Keratinocyte (primary cell): ENCODE results near the gene LIN28B. TPM values are rescaled to one million over a fixed set of nuclear protein-coding genes. Genes with fewer than 3 reads are reported as not detected.

ENCODE experiments used
- DNase-seq: peaks from one replicate; pipeline ENCODE4 v3.0.0-alpha.2; 2011; ENCODE audit warnings: low read depth, missing footprints, low spot score
- FAIRE-seq: peaks from 2 replicates; lab custom pipeline; 2011; peaks lifted over from hg19 to GRCh38; lab: Jason Lieb, UNC
- H2AFZ ChIP-seq: 2 replicates; pipeline ENCODE4 v1.6.0; 2012; ENCODE audit warnings: low read length, control low read depth, inconsistent platforms; ENCODE audit not compliant: control insufficient read depth
- H3K27ac ChIP-seq: 2 replicates; pipeline ENCODE4 v1.5.1; 2011; ENCODE audit warnings: low read length; ENCODE audit not compliant: control insufficient read depth, insufficient read depth
- H3K27me3 ChIP-seq: 3 replicates; pipeline ENCODE4 v1.6.0; 2011; ENCODE audit warnings: low read length; ENCODE audit not compliant: control insufficient read depth, insufficient read depth; ENCODE audit errors: extremely low read depth
- H3K36me3 ChIP-seq, 2 experiments: 2 replicates in 1 of 2; 3 replicates in 1 of 2; pipeline ENCODE4 v1.5.1; 2011; ENCODE audit warnings: low read length in 2 of 2, mild to moderate bottlenecking in 1 of 2; ENCODE audit not compliant: control insufficient read depth in 2 of 2, insufficient read depth in 2 of 2; ENCODE audit errors: extremely low read depth in 1 of 2
- H3K4me1 ChIP-seq: 3 replicates; pipeline ENCODE4 v1.5.1; 2011; ENCODE audit warnings: low read length; ENCODE audit not compliant: control insufficient read depth, insufficient read depth; ENCODE audit errors: extremely low read depth
- H3K4me2 ChIP-seq: 3 replicates; pipeline ENCODE4 v1.6.0; 2011; ENCODE audit warnings: low read depth, low read length; ENCODE audit not compliant: control insufficient read depth, insufficient read depth; ENCODE audit errors: extremely low read depth
- H3K4me3 ChIP-seq, 3 experiments: fragments of 200-600 bp in 1 of 3; sonication (generic) in 1 of 3; 2 replicates in 2 of 3; 3 replicates in 1 of 3; pipeline ENCODE4 v1.5.1; 2011 to 2016; ENCODE audit warnings: low read length in 3 of 3, mild to moderate bottlenecking in 3 of 3, control low read depth in 2 of 3, inconsistent platforms in 1 of 3, low read depth in 1 of 3, mixed read lengths in 1 of 3, mixed run types in 1 of 3, moderate library complexity in 1 of 3; ENCODE audit not compliant: control insufficient read depth in 2 of 3, insufficient read depth in 2 of 3; ENCODE audit errors: extremely low read depth in 1 of 3
- H3K79me2 ChIP-seq: 2 replicates; pipeline ENCODE4 v1.6.0; 2012; ENCODE audit warnings: low read length; ENCODE audit not compliant: control insufficient read depth, insufficient read depth
- H3K9ac ChIP-seq: 3 replicates; pipeline ENCODE4 v1.6.0; 2011; ENCODE audit warnings: low read length; ENCODE audit not compliant: control insufficient read depth, insufficient read depth; ENCODE audit errors: extremely low read depth
- H3K9me1 ChIP-seq: 3 replicates; pipeline ENCODE4 v1.6.0; 2011; ENCODE audit warnings: low read length; ENCODE audit not compliant: control insufficient read depth, insufficient read depth; ENCODE audit errors: extremely low read depth
- H3K9me3 ChIP-seq: 2 replicates; pipeline ENCODE4 v1.5.1; 2012; ENCODE audit warnings: low read depth, low read length; ENCODE audit not compliant: control insufficient read depth
- H4K20me1 ChIP-seq: 3 replicates; pipeline ENCODE4 v1.6.0; 2011; ENCODE audit warnings: low read length; ENCODE audit not compliant: control insufficient read depth, insufficient read depth; ENCODE audit errors: extremely low read depth
- CTCF ChIP-seq, 3 experiments: IDR thresholded peaks in 1 of 3; conservative IDR thresholded peaks in 1 of 3; optimal IDR thresholded peaks in 1 of 3; 2 replicates in 2 of 3; 3 replicates in 1 of 3; pipeline versions ENCODE3 to v1.5.1; 2011; ENCODE audit warnings: low read length in 3 of 3, mild to moderate bottlenecking in 3 of 3, moderate library complexity in 2 of 3, control low read depth in 1 of 3, inconsistent platforms in 1 of 3; ENCODE audit not compliant: insufficient read depth in 2 of 3; ENCODE audit errors: extremely low read depth in 1 of 3
- EZH2 ChIP-seq: IDR thresholded peaks from one replicate; pipeline ENCODE4 v1.6.1; 2012; ENCODE audit warnings: inconsistent platforms, mild to moderate bottlenecking, low read length, moderate library complexity
- dilution Hi-C: fragments of 300-500 bp; cut with MboI; formaldehyde crosslinking; loops from one replicate; pipeline ENCODE4 v1.7.0; 2020; ENCODE audit warnings: low sequenced_read_pairs; ENCODE audit not compliant: extremely low pct_ligation_motif_present
- polyA plus RNA-seq, 5 experiments: library from polyadenylated mRNA; depleted of rRNA in 3 of 5; stranded (reverse) in 3 of 5; stranded (forward) in 1 of 5; unstranded in 1 of 5; fragments of >200 nt; gene quantifications; 1 replicate in 1 of 5; 2 replicates in 3 of 5; 3 replicates in 1 of 5; pipeline versions ENCODE4 v1.2.1 to v1.2.3, GENCODE V29; 2011 to 2012; ENCODE audit warnings: missing spikeins in 2 of 5, low read depth in 1 of 5, low replicate concordance in 1 of 5

LIN28B gene
- polyA plus RNA-seq, 1 donor (not counting 4 experiments of a cell fraction or from before 2014, with no cell fraction given): not detected

- H3K9me1 ChIP-seq: no peaks in the 10 kb centered on the region
- peaks cover 4% of the 10 kb centered on the region for H3K4me1 ChIP-seq
- no peak overlapping the region for H3K9ac ChIP-seq
- no peaks in the 10 kb centered on the region for H3K27me3 ChIP-seq
- H2AFZ ChIP-seq: no peak overlapping the region
- H3K4me3 ChIP-seq: no peak overlapping the region
- no peak overlapping the region for H3K4me2 ChIP-seq
- DNase-seq (no peak), FAIRE-seq (no peak)
- H3K36me3 ChIP-seq: no peaks in the 10 kb centered on the region
- dilution Hi-C loops: loop anchor here (25.0 kb wide), 1 partner anchor 335 kb away; the partner anchor contains the start of gene PREP
- no peaks in the 10 kb centered on the region for H4K20me1 ChIP-seq
- H3K79me2 ChIP-seq: no peaks in the 10 kb centered on the region
- no peaks in the 10 kb centered on the region for H3K9me3 ChIP-seq
- no peak overlapping the region for H3K27ac ChIP-seq
- TF ChIP-seq EZH2 (no peak), CTCF (optimal IDR thresholded peaks at IDR 0.05 in 1 of 3, IDR thresholded peaks at IDR 0.05 in 1 of 3, conservative IDR thresholded peaks at IDR 0.05 in 1 of 3; ENCODE audit: extremely low read depth in 1 of 3, insufficient read depth in 2 of 3, low read length in 3 of 3) (peak in 1 of 3 experiments; percentile 31)
Observed at GRCh38 chr6:105077596-105078385, 120.9 kb downstream of the LIN28B start.

GRCh38 chr6:105078386-105078708, 121.4 kb downstream of the LIN28B start:
- Histone ChIP-seq H4K20me1 (no peaks in the 10 kb centered on the region), H3K4me3 (no peak overlapping the region), H3K9me3 (no peaks in the 10 kb centered on the region), H3K27me3 (no peaks in the 10 kb centered on the region), H3K79me2 (no peaks in the 10 kb centered on the region), H3K9ac (no peak overlapping the region), H3K36me3 (no peaks in the 10 kb centered on the region), H3K9me1 (no peaks in the 10 kb centered on the region), H3K27ac (no peak overlapping the region), H3K4me2 (no peak overlapping the region), H3K4me1 (peaks cover 4% of the 10 kb centered on the region), H2AFZ (no peak overlapping the region)
- dilution Hi-C loops: loop anchor here (25.0 kb wide), 1 partner anchor 334 kb away; the partner anchor contains the start of gene PREP
- DNase-seq (no peak), FAIRE-seq (no peak)
- no peak for TF ChIP-seq EZH2
- no peak for TF ChIP-seq CTCF (optimal IDR thresholded peaks at IDR 0.05 in 1 of 3, IDR thresholded peaks at IDR 0.05 in 1 of 3, conservative IDR thresholded peaks at IDR 0.05 in 1 of 3; ENCODE audit: extremely low read depth in 1 of 3, insufficient read depth in 2 of 3, low read length in 3 of 3)
